Activated T-helper 1 cell treated with Interleukin-2 at 50 U/mL for 16 hours (primary cell): ENCODE measurements around the gene AFP.
"Not testable (repeated sequence)": the region's sequence is repeated elsewhere in the genome, so short reads cannot be mapped to it uniquely, and the experiment has no call there.

Experiments used
- DNase-seq: peaks from one replicate; pipeline ENCODE4 v3.0.0-alpha.2; 2020; ENCODE audit warnings: low read depth

AFP gene

GRCh38 chr4:73435984-73436383 is at the start of gene AFP:
Gene AFP, plus strand, starts transcription at chr4:73436221. Its CDS starts 42 bp downstream, at chr4:73436263.
- DNase-seq, result no peak

GRCh38 chr4:73387552-73387951 is 48.5 kb upstream of the AFP start:
- DNase-seq, result no peak

- no peak for DNase-seq
These were observed 47.1 kb upstream of the AFP start for GRCh38 chr4:73388887-73389286.

- DNase-seq, result not testable (repeated sequence)
These were observed 46.4 kb upstream of the AFP start for GRCh38 chr4:73389663-73390062.

GRCh38 chr4:73391774-73392173 is 44.2 kb upstream of the AFP start:
- no peak for DNase-seq

GRCh38 chr4:73392936-73393335 is 43.1 kb upstream of the AFP start:
- no peak for DNase-seq

- no peak for DNase-seq
These were observed 39.7 kb upstream of the AFP start for GRCh38 chr4:73396304-73396703.

GRCh38 chr4:73396993-73397972 is 38.7 kb upstream of the AFP start:
- no peak for DNase-seq

GRCh38 chr4:73401412-73401811 is 34.6 kb upstream of the AFP start:
- DNase-seq, result no peak

GRCh38 chr4:73404042-73404441 is 32.0 kb upstream of the AFP start, which contains the start of gene ALB:
Gene ALB, plus strand, starts transcription at chr4:73404287. Its CDS starts 41 bp downstream, at chr4:73404328.
- no peak for DNase-seq

GRCh38 chr4:73404457-73404856 is 31.6 kb upstream of the AFP start:
- DNase-seq, result no peak

- no peak for DNase-seq
These were observed 30.9 kb upstream of the AFP start for GRCh38 chr4:73405138-73405537.

GRCh38 chr4:73406548-73406875 is 29.5 kb upstream of the AFP start:
- no peak for DNase-seq

- DNase-seq, result no peak
These were observed 28.8 kb upstream of the AFP start for GRCh38 chr4:73407227-73407673.

GRCh38 chr4:73408181-73408867 is 27.7 kb upstream of the AFP start:
- no peak for DNase-seq

- no peak for DNase-seq
These were observed 26.8 kb upstream of the AFP start for GRCh38 chr4:73409012-73409862.

- no peak for DNase-seq
These were observed 26.0 kb upstream of the AFP start for GRCh38 chr4:73409978-73410548.

GRCh38 chr4:73410916-73411730 is 24.9 kb upstream of the AFP start:
- DNase-seq, result no peak

GRCh38 chr4:73411731-73412414 is 24.1 kb upstream of the AFP start:
- DNase-seq, result no peak

- DNase-seq, result no peak
These were observed 22.7 kb upstream of the AFP start for GRCh38 chr4:73413294-73413755.
